Measurements from ENCODE around the gene SF1.

- no peak for TF ChIP-seq CTCF (conservative IDR thresholded peaks at IDR 0.05; ENCODE audit: low read length)
- no peak for TF ChIP-seq EZH2phosphoT487 (IDR thresholded peaks at IDR 0.05; ENCODE audit: borderline replicate concordance, low read depth, low read length)
These were observed 15.4 kb downstream of the SF1 start for GRCh38 chr11:64762674-64763525.
